Fibroblast of peridontal ligament (primary cell): Measurements from ENCODE around the gene NAA40.

ENCODE experiments used
- DNase-seq: peaks from one replicate; pipeline ENCODE4 v3.0.0-alpha.2; 2010; ENCODE audit errors: extremely low read depth

NAA40 gene

DNA sequence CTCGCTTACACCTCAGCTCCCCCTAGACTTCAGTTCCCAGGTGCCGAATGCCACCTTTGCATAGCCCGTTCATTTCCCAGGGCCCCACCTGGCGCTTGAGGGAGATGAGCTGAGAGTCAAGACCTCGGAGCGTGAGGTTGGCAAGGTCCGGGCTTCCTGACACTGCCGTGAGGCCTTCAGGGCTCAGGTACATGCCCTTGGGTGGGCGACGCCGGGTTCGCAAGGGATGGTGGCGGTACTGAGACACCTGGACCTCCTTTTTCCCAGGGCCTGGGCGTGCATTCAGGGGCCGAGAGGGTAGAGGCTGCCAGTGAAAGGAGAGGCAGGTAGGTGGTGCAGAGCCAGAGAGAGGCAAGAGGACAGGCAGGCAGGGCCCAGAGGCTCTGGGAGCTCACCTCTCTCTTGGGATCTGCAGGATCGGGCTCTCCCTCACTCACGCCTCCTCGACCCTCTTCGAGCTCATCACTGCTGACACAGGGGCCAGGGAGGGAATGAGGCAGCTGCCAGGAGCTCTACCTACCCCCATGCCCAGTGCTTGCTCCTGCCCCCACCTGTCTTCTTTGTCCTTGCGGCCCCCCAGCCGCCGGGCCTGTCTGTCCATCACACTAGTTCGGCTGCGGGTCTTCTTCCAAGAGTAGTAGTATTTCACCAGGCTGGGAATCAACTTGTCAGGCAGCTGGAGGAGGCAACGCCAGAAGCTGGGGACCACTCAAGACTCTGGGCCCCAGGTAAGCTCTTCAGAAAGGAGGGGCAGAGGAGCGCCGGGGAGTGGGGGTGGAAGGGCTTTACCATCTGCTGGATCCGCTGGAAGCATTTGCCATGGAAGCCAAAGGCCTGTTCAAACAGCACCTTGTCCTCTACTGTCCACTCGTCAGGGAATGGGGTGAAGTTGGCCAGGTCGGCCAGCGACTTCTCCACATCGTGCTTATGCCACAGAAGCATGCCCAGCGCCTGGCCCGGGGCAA, 24.7 kb upstream of the NAA40 start:
- DNase-seq = no peak

DNA sequence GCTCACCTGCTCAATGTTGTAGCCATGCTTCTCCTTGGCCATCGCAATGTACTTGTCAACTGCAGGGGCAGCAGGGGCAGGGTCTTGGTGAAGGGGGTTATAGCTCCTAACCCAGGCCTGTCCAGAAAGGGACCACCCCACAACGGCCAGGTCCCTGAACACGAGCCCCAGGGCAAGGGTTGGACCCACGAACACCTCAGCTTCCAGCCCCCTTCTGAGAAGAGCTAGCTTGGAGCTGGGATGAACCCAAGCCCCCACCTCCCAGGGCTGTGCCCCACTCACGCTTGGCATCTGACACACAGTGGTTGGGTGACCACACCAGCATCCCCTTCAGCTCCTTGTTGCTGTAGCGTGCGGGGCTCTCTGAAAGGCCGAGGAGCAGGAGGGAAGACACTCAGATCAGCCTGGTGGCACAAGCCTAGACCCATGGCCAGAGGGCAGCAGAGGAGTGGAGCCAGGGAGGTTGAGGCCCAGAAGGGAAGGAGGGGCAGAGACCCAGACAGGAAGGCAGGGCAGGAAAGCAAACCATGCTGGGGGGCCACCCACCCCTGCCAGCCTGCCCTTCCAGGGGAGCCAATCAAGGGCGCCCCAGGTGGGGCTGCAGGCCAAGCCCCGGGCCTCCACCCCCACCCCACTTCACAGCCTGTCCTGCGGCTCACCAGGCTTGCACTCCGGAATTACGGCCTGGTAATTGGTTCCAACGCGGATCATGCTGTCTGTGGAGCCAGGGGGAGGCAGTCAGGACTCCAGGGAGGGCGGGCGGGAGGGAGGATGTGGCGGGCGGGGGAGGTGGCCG, 23.7 kb upstream of the NAA40 start:
- no peak for DNase-seq

DNA sequence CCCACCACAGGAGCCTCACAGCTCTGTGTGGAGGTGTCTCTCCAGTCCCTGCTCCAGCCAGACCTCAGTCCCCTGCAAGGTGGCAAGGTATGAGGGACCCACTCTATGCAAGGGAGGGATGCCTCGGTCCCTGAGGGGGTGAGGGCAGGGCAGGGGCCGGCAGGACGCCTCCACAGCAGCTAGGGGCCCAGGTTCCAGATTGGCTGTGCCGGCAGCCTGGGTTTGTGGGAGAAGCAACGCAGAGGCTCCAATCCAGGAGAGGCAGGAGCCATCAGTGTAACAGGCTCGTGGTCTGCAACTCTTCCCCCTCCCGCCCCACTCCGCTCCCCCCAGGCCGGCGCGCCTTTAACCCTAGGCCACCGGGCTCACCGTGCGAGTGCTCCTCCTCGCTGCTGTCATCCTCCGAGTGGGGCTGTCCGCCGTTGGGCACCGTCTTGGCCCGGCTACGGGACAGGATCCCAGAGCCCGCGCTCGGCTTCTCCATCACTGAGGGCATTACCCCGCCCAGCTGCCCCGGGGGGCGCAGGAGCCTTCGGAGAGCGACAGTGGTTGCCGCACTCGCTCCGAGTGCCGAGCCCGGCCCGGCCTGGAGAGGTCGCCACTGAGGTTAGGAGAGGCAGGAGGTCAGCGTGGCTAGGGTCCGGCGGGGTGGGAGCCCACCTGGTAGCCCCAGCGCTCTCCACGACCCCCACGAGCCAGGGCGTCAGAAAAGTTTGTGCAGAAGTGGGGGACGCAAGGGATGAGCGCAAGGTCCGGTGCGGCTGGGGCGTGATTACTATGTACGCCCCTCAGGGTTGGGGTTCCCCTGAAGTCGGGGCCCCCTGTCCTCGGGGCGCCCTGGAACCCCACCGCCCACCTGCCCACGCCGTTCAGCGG, 22.6 kb upstream of the NAA40 start:
- DNase-seq = no peak

DNA sequence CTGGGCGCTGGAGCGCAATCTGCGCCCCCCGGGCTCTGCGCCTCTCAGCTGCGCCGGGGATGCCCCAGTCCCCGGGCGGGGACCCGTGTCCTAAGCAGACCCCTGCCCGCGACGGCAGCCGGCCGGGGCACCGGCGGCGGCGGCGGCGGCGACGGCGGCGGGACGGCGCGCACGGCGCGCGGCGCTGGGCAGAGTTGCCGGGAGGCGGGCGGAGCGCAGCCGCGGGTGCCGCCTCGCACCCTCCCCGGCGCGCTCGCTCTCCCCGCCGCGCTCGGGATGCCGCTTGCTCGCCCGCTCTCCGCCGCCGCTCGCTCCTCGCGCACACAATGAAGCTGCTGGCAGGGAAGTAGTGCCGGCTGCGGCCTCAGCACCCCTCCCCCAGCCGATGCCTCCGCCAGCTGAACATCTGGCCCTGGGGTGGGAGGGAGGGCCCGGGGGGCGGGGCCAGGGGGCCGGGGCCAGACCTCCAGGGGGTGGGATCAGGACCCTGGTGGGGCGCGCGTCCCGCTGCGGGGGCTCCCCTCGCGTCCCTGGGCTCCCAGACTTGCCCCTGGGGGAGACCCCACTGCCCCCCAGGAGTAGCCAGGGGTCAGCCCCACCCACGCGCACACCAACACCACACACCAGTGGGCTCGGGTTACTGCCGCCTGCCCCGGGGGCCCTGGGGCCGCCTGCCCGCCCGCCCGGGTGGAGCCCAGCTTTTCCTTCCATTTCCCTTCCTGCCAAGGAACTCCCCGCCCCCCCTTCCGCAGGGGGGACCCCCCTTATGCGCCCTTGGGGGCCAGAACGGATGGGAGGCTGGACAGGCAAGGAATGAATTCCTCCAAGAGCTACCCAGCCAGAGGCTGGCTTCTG, 21.7 kb upstream of the NAA40 start, which contains the start of gene RCOR2:
TSS of gene RCOR2 (minus strand) at position 328 of the 855 bp plus-strand sequence. CDS start 708 bp downstream, outside the sequence.
- DNase-seq = peak; percentile 77

GRCh38 chr11:63917692-63918506, 20.9 kb upstream of the NAA40 start:
- DNase-seq = peak; percentile 16

GRCh38 chr11:63918507-63919191, 20.2 kb upstream of the NAA40 start:
- no peak for DNase-seq

DNA sequence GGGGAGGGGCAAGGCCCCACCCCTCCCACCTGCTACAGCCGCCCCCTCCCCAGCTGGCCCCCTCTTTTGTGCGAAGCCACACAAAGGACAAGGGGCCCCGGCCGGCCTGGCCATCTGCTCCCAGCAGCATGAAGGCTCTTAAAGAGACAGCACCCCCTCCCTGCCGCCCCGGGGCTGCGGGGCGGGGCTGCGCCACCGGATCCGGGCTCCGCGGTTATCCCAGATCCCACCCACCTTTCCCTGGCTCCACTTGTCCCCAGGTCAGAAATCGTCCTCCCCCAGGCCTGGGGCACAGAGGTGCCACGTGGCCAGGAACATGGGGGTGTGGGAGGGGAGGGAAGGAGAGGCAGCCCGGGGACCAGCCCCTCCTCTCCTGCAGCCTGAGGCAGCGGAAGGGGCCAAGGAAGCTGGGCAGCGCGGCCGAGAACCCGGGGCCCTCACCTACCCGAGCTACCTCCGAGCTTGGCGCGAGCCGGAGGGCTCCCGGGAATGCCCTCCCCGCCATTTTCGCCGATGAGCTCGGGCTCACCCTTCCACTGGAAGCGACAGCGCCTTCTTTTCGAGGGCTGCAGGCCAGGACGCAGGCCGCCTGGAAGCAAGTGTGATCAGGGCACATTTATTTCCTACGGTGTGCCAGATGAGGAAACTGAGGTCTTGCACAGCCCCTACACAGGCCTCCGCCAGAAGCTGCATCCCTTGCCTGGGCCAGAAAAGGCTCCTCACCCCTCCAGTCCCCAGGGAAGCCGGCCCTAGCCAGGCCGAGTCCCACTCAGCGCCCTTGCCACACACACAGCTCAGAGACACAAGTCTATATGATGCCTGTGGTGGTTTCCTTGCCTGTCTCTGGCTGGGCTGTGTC, 19.3 kb upstream of the NAA40 start:
- no peak for DNase-seq

DNA sequence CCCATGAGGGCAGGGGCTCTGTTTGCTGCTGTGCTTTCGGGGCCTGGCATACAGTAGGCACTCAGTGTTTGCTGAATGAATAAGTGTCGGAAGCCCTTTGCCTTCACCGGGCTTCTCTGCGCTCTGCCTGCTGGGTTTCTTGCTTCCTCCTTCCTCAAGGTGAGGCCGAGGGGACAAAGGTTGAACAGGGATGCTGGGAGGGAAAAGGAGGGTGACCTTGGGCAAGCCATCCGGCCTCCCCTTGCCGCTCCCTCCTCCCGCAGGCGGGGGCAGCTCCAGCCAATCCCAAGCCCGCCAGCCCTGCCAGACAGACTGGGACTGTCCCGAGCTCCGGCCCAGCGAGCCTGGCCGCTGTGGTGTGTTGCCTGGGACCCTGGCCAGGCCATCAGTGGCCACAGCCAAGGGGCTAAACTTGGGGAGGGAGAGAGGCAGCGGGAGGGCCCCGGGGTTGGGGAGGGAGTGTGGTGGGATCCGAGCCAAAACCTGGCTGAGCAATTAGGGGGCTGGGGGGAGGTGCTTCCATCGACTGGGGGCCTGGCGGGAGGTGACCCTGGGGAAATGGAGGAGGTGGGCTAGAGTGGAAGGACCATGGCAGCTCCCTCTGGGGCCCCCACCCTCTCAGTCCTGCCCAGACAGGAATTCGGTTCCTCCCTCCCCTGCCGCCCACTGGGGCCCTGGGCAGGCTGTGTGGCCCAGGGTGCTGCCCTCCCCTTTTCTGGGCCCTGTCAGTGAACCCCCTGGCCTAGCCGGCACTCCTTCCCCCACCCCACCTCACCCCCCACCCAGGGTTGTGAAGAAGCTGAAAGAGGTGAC, 18.5 kb upstream of the NAA40 start:
- no peak for DNase-seq

DNA sequence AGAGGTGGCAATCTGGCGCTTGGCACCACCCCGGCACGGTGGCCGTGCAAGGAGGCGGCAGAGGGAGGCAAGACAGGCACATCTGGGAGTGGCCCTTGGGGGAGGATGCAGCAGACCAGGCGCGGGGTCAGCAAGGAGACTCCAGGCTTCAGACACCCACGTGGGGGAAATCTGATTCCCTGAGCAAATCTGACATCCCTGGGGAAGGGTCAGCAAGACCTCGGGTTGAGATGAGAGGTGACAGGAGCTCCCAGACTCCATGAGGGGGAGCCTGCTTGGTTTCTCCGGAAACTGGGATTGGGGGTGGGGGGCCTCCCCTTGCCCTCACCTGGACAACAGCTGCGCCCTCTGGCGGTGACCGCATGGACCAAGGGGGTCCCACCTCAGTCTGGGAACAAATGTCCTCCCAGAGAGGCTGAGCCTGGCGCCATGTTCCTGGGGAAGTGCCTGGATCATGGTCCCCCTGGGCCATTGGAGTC, 17.8 kb upstream of the NAA40 start:
- no peak for DNase-seq

DNA sequence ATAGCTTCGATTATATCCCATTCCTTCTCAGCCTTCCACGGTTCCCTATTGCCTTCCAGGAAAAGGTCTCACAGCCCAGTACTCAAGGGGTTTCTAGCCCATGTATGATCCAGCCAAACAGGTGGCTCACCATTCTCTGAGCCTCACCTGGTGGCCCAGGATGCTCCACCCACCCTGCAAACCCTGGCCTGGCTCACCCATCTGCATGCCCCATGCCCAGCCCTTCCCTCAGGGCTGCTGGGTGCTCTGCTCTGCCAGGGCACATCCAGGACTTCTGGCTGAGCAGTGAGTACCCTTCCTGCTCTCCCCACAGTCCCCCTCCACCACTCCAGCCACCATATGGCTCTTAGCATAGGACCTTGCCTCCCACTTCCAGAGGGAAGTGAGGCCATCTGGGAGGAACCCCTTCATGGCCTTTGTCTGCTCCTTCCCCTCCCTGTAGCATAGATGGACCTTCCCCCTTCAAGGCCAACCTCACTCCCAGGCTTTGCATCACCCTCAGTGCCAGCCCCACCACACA, 16.1 kb upstream of the NAA40 start:
- DNase-seq = no peak

DNA sequence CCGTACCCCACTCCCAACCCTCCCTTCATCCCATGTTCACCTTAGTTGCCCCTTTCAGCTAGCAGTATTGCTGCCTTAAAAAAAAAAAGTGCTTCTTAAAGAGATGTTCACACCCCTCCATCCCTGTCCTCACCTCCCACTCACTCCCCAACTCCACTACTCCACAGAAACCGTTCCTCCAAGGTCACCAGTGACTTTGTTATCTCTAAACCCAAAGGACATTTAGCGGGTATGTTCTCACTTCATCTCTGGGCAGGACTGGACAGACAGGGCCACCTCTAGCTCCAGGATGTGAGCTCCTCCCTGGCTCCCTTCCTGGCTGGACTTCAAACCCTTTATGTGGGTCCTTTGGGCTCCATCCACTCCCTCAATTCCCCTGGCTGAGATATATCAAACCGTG, 15.5 kb upstream of the NAA40 start:
- no peak for DNase-seq

DNA sequence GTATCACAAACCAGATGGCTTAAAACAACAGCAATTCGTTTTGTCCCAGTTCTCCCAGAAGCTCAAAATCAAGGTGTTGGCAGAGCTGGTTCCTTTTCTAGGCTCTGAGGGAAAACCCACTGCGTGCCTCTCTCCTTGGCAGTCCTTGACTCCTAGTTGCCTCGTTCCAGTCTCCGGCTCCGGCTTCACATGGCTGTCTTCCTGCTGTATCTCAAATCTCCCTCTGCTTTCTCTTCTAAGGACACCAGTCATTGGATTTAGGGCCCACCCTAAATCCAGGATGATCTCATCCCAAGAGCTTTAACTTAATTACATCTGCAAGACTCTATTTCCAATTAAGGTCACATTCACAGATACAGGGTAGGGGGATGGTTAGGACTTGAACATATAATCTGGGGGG, 9.2 kb upstream of the NAA40 start:
- DNase-seq = no peak

GRCh38 chr11:63931045-63931444, 7.8 kb upstream of the NAA40 start:
- peak; percentile 15 for DNase-seq

DNA sequence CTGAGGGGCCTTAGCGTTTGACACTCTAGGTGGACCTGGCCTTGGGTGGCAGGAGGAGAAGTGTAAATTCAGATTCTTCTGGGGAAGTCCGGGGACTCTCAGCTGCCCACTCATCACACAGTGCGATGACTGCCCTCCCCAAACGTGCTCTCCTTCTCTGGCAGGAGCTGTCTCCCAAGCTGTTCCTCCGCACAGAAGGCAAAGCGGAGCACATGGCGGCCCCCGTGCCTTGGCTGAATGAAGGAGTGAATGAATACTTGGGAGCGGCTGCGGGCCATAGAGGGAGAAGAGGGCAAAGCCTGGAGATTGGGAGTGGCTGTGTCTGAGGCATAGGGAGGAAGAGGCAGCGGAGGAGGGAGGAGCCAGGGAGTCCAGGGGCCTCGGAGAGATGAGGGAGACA, 6.9 kb upstream of the NAA40 start:
- no peak for DNase-seq

DNA sequence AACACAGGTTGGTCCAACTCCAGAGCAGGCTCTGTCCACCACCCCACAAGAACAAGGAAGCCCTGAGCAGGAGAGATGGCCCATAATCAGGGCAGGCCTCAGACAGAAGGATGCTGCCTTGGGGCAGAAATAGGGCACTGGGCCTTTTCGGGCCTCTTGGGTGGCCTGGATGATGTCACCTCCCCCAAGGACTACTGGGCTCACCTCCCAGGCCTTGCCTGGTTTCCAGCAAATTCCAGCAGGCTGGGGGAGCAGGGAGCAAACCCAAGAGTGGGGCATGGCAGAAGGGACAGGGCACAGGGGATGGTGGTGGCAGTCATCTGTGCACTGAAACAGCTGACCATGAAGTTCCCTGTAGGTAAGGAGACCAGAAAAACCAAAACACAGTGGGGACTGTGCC, 5.3 kb upstream of the NAA40 start:
- DNase-seq = peak; percentile 36

GRCh38 chr11:63937713-63938478, 906 bp upstream of the NAA40 start:
- no peak for DNase-seq
